Esophagus squamous epithelium (tissue), 5 donors: ENCODE data around the gene MEIS2. TPM values are rescaled to one million over a fixed set of nuclear protein-coding genes. Genes with fewer than 3 reads are reported as not detected.

ENCODE experiments used
- DNase-seq: peaks from one replicate; lab custom pipeline; 2025; lab: John Stamatoyannopoulos, UW
- H3K27ac ChIP-seq, 4 donors: fragments of 200-600 bp; sonication (generic); one replicate each; pipeline ENCODE4 v1.5.1; 2016 to 2019; ENCODE audit warnings: mild to moderate bottlenecking in 1 of 4
- H3K27me3 ChIP-seq, 4 donors: fragments of 200-600 bp; sonication (generic); 1 replicate in 3 of 4; 2 replicates in 1 of 4; pipeline versions ENCODE4 v1.5.1 to v1.6.0; 2017 to 2021; ENCODE audit warnings: antibody characterized with exemption in 1 of 4
- H3K36me3 ChIP-seq, 3 donors: fragments of 200-600 bp; sonication (generic); one replicate each; pipeline ENCODE4 v1.5.1; 2016 to 2019
- H3K4me1 ChIP-seq, 3 donors: fragments of 200-600 bp; sonication (generic); one replicate each; pipeline ENCODE4 v1.5.1; 2017 to 2019
- H3K4me3 ChIP-seq, 4 donors: fragments of 200-600 bp; sonication (generic); 1 replicate in 3 of 4; 2 replicates in 1 of 4; pipeline ENCODE4 v1.5.1; 2016 to 2019; ENCODE audit warnings: mild to moderate bottlenecking in 2 of 4, moderate library complexity in 1 of 4
- H3K9me3 ChIP-seq, 3 donors: fragments of 200-600 bp; sonication (generic); one replicate each; pipeline ENCODE4 v1.5.1; 2016 to 2019
- POLR2A ChIP-seq, 4 donors: fragments of 450-650 bp; IDR thresholded peaks; one replicate each; pipeline ENCODE4 v1.6.1; 2017; ENCODE audit warnings: antibody characterized with exemption in 4 of 4, mild to moderate bottlenecking in 4 of 4, moderate library complexity in 3 of 4
- WGBS, 2 donors: methylation state at CpG; one replicate each; pipeline ENCODE4 v1.1.5; 2018; 5-methylcytosine and 5-hydroxymethylcytosine counted together
- intact Hi-C: fragments of 100-400 bp; cut with DNase I; formaldehyde crosslinking; loops from one replicate; pipeline ENCODE4 v1.15.0; 2022
- total RNA-seq, 4 donors: library from RNA; depleted of rRNA; stranded (reverse); fragments of >200 nt; gene quantifications; one replicate each; pipeline ENCODE4 v1.1.0, GENCODE V29; 2016
- TF ChIP-seq, protein P1 (sequence below), 6 experiments: fragments of 450-650 bp in 4 of 6; fragments of 200-600 bp in 2 of 6; sonication (generic) in 2 of 6; IDR thresholded peaks; one replicate each; pipeline ENCODE4 v1.5.1; 2016 to 2019; ENCODE audit warnings: antibody characterized with exemption in 6 of 6, mild to moderate bottlenecking in 4 of 6, moderate library complexity in 4 of 6
- donor health status: DM: yes; HTN: yes; CAD: no.

Gene MEIS2
- total RNA-seq, 4 donors from 2014 or later = 6.6 to 26.3 (median 9.9) TPM

DNA sequence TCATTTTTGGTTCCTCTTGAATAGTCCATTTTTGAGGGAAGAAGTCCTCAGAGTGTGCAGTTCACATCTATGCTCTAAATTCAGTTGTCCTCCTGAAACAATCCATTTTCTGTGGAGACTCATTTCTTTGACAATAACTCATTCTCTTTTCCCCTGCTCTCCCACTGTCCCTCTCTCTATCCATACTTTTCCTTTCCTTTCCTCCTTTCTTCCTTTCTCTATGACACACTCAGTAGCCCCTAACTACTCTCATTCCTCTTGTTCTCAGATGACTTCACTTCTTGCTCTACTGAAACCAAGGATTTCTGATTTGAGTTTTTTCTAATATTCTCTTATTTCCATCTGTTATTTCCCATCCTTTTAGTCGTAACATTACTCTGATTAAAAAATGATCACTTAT, 16.7 kb upstream of the MEIS2 start:
- no peak overlapping the region for H3K27ac ChIP-seq
- TF ChIP-seq POLR2A (IDR thresholded peaks at IDR 0.05) = no peak
- TF ChIP-seq, protein P1, sequence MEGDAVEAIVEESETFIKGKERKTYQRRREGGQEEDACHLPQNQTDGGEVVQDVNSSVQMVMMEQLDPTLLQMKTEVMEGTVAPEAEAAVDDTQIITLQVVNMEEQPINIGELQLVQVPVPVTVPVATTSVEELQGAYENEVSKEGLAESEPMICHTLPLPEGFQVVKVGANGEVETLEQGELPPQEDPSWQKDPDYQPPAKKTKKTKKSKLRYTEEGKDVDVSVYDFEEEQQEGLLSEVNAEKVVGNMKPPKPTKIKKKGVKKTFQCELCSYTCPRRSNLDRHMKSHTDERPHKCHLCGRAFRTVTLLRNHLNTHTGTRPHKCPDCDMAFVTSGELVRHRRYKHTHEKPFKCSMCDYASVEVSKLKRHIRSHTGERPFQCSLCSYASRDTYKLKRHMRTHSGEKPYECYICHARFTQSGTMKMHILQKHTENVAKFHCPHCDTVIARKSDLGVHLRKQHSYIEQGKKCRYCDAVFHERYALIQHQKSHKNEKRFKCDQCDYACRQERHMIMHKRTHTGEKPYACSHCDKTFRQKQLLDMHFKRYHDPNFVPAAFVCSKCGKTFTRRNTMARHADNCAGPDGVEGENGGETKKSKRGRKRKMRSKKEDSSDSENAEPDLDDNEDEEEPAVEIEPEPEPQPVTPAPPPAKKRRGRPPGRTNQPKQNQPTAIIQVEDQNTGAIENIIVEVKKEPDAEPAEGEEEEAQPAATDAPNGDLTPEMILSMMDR (IDR thresholded peaks at IDR 0.05) = no peak
- peaks cover 0 to 6% (median 0%) of the 10 kb centered on the region in 3 donors for H3K4me1 ChIP-seq
- H3K27me3 ChIP-seq = no peaks in the 10 kb centered on the region
- H3K9me3 ChIP-seq = no peaks in the 10 kb centered on the region
- DNase-seq = no peak
- H3K4me3 ChIP-seq = no peak overlapping the region
- intact Hi-C loops = no loop called here
- 64 to 78% methylated on average over 1 of the region's 1 CpG for WGBS, 2 donors
- no peaks in the 10 kb centered on the region for H3K36me3 ChIP-seq

DNA sequence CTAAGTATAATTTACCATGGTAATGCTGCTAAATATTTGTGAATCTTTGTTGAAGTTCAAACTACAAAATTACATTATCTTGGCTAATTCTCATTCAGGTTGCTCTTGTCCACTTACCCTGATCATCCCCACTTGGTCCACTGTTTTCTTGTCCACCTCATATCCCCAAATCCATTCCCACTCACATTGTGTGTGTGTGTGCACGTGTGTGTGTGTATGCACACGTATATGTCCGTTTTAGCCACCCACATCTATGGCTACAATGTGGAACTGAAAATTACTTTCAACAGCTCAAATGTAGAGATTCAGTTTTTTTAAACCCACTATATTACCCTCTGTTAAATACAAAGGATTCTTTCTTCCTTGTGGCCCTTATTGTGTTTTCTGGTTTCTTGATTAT, 15.2 kb upstream of the MEIS2 start:
- Histone ChIP-seq H3K36me3 (no peaks in the 10 kb centered on the region), H3K4me3 (no peak overlapping the region), H3K9me3 (no peaks in the 10 kb centered on the region), H3K27me3 (peaks cover 0 to 4% (median 0%) of the 10 kb centered on the region in 4 donors), H3K27ac (no peak overlapping the region), H3K4me1 (peaks cover 0 to 21% (median 0%) of the 10 kb centered on the region in 3 donors)
- intact Hi-C loops = no loop called here
- no peak for DNase-seq
- WGBS, 2 donors = 91 to 94% methylated on average over 3 of the region's 3 CpGs
- TF ChIP-seq POLR2A (IDR thresholded peaks at IDR 0.05) = no peak
- TF ChIP-seq, protein P1 (IDR thresholded peaks at IDR 0.05) = no peak

DNA sequence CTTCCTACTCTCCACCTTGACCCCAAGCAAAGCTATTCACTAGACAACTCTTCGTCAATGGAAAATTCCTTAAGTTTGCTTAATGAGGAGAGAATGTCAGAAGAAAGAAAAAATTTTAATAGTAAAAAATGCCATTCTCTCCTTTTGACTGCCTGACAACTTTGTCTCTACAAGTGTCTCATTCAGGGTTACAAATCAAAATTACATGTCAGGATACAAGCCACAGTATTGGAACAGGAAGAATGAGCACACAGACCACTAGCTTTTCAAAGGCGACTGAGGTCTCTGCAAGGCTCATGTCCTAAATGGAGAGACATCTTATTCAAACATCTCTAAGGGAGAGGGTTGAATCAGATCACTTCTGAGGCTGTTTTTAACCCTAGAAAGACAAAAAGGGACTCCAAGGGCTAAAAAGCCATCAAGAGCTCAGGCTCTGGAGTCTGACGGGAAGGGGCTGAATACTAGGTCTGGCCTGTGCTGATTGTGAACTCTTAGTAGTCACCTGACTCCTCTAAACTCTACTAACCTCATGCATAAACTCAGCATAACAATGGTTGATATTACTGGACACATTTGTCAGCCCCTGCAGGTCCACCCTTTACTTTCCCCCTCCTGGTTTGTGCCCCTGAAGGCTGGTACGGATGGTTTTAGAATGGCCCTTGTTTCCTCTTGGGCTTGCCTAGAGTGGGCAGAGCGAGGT, 12.8 kb upstream of the MEIS2 start:
- H3K36me3 ChIP-seq = no peaks in the 10 kb centered on the region
- no peak overlapping the region for H3K4me3 ChIP-seq
- no peak for DNase-seq
- H3K27ac ChIP-seq = peak overlapping the region in 3 of 4 donors; percentile 74 to 95 (median 88)
- 83 to 89% methylated on average over 5 of the region's 5 CpGs for WGBS, 2 donors
- H3K27me3 ChIP-seq = peaks cover 0 to 16% (median 0%) of the 10 kb centered on the region in 4 donors
- intact Hi-C loops = loop anchor here (5.0 kb wide), 1 partner anchor 231 kb away; no protein-coding TSS in a partner anchor
- H3K9me3 ChIP-seq = no peaks in the 10 kb centered on the region
- H3K4me1 ChIP-seq = peaks cover 0 to 33% (median 0%) of the 10 kb centered on the region in 3 donors
- TF ChIP-seq POLR2A (IDR thresholded peaks at IDR 0.05) = no peak
- TF ChIP-seq, protein P1 (IDR thresholded peaks at IDR 0.05) = no peak

DNA sequence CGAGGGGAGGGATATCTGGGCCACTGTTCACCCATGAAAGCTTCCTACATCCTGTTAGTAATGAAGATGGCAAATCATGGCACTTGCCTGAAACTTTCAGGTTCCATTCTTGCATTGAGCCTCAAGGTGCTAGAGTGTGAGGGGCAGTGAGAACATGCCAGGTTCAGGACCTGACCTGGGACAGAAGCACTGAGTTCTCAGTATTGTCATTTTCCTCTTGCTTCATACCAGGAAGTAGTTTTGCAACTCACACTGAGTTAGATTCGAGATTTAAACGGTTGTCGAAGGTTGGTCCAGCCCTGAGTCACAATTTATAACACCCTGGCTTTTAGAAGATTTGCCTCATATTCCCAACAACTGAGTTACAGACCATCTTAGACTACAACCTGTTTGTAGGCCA, 11.8 kb upstream of the MEIS2 start:
- DNase-seq = no peak
- Histone ChIP-seq H3K4me1 (peaks cover 0 to 33% (median 0%) of the 10 kb centered on the region in 3 donors), H3K36me3 (no peaks in the 10 kb centered on the region), H3K9me3 (no peaks in the 10 kb centered on the region), H3K27ac (peak overlapping the region in 3 of 4 donors; percentile 74 to 95 (median 88)), H3K4me3 (no peak overlapping the region), H3K27me3 (peaks cover 0 to 22% (median 0%) of the 10 kb centered on the region in 4 donors)
- WGBS, 2 donors = 29 to 38% methylated on average over 4 of the region's 4 CpGs
- TF ChIP-seq, protein P1 (IDR thresholded peaks at IDR 0.05) = no peak
- no peak for TF ChIP-seq POLR2A (IDR thresholded peaks at IDR 0.05)
- intact Hi-C loops = loop anchor here (5.0 kb wide), 1 partner anchor 230 kb away; no protein-coding TSS in a partner anchor

DNA sequence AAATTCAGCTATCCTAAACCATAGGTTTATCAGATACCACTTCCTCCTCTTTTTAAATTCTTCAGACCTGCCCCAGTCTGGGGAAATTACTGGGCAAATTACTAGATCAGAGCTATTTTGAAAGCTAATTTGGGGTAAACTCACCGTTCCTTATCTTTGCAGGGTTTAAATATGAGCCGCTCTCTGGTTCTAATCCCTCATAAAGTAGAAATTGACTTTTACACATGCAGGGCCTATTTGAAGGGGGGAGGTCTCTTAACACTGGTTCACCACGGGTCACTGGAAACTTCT, 11.0 kb upstream of the MEIS2 start:
- no peak for DNase-seq
- Histone ChIP-seq H3K36me3 (no peaks in the 10 kb centered on the region), H3K27ac (peak overlapping the region in 3 of 4 donors; percentile 74 to 95 (median 88)), H3K4me3 (peak overlapping the region in 3 of 4 donors; percentile 49 to 71 (median 56)), H3K4me1 (peaks cover 0 to 33% (median 0%) of the 10 kb centered on the region in 3 donors), H3K27me3 (peaks cover 0 to 30% (median 0%) of the 10 kb centered on the region in 4 donors), H3K9me3 (no peaks in the 10 kb centered on the region)
- no peak for TF ChIP-seq POLR2A (IDR thresholded peaks at IDR 0.05)
- TF ChIP-seq, protein P1 (IDR thresholded peaks at IDR 0.05) = no peak
- intact Hi-C loops = loop anchor here (5.0 kb wide), 1 partner anchor 229 kb away; no protein-coding TSS in a partner anchor
- 59 to 72% methylated on average over 3 of the region's 3 CpGs for WGBS, 2 donors
